ENCODE data around the gene CREBZF.
A peak's percentile ranks its signal among the peaks of the same experiment; 100 is the strongest.

CREBZF gene

DNA sequence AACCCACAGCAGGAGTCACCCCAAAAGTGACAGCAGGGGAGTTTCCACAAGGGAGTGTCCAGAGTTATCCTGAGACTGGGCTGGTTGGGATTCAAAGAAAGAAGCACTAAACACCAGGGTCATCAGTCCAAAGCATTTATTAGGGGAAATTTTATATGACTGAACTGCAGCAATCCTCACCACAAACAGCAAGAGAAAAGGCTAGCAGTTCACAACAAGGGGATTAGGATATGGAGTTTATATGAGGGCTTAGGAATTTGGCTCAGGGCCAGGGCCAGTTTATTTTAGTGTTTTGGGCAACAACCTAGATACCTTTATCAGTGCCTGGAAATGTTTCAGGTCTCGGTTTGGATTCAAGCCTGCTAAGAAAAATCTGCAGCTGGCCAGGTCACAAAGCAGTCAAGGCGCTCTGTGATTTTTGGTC lies 21.7 kb downstream of the CREBZF start:
- TF ChIP-seq TAF1 (IDR thresholded peaks at IDR 0.05; ENCODE audit: borderline replicate concordance, insufficient read depth, low read length), result no peak
- TF ChIP-seq, protein P1, sequence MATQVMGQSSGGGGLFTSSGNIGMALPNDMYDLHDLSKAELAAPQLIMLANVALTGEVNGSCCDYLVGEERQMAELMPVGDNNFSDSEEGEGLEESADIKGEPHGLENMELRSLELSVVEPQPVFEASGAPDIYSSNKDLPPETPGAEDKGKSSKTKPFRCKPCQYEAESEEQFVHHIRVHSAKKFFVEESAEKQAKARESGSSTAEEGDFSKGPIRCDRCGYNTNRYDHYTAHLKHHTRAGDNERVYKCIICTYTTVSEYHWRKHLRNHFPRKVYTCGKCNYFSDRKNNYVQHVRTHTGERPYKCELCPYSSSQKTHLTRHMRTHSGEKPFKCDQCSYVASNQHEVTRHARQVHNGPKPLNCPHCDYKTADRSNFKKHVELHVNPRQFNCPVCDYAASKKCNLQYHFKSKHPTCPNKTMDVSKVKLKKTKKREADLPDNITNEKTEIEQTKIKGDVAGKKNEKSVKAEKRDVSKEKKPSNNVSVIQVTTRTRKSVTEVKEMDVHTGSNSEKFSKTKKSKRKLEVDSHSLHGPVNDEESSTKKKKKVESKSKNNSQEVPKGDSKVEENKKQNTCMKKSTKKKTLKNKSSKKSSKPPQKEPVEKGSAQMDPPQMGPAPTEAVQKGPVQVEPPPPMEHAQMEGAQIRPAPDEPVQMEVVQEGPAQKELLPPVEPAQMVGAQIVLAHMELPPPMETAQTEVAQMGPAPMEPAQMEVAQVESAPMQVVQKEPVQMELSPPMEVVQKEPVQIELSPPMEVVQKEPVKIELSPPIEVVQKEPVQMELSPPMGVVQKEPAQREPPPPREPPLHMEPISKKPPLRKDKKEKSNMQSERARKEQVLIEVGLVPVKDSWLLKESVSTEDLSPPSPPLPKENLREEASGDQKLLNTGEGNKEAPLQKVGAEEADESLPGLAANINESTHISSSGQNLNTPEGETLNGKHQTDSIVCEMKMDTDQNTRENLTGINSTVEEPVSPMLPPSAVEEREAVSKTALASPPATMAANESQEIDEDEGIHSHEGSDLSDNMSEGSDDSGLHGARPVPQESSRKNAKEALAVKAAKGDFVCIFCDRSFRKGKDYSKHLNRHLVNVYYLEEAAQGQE (IDR thresholded peaks at IDR 0.05; ENCODE audit: insufficient read depth in 1 of 2, low read depth in 2 of 2, low read length in 2 of 2), result no peak
- no peak for TF ChIP-seq FOXP2 (optimal IDR thresholded peaks at IDR 0.05; ENCODE audit: borderline replicate concordance, extremely low read depth, extremely low read length, insufficient read depth)
- TF ChIP-seq SIN3A (IDR thresholded peaks at IDR 0.05; ENCODE audit: borderline replicate concordance, insufficient read depth, low read length), result no peak
- TF ChIP-seq POLR2AphosphoS5 (IDR thresholded peaks at IDR 0.05; ENCODE audit: low read depth, low read length), result no peak

DNA sequence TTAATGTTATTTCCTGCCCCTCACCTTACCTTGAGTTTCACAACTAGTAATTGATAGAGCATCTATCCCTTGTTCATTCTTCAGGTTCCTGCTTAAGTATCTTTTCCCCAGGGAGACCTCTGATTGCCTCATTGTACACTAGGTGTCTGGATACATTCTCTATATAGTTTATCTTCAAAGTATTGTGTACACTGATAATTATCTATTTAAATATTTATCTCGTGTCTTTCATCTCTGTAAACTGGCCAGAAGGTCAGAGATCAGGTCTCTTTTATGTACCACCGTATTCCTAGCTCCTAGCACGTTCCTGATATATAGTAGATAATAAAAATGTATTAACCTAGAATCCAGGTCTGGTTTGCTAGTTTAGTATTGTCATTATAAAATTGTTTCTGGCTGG lies 30.2 kb downstream of the CREBZF start:
- TF ChIP-seq POLR2AphosphoS5 (IDR thresholded peaks at IDR 0.05; ENCODE audit: low read depth, low read length) (no peak), SIN3A (IDR thresholded peaks at IDR 0.05; ENCODE audit: borderline replicate concordance, insufficient read depth, low read length) (no peak), FOXP2 (optimal IDR thresholded peaks at IDR 0.05; ENCODE audit: borderline replicate concordance, extremely low read depth, extremely low read length, insufficient read depth) (no peak), TAF1 (IDR thresholded peaks at IDR 0.05; ENCODE audit: borderline replicate concordance, insufficient read depth, low read length) (no peak)
- TF ChIP-seq, protein P1 (IDR thresholded peaks at IDR 0.05; ENCODE audit: insufficient read depth in 1 of 2, low read depth in 2 of 2, low read length in 2 of 2), result no peak

DNA sequence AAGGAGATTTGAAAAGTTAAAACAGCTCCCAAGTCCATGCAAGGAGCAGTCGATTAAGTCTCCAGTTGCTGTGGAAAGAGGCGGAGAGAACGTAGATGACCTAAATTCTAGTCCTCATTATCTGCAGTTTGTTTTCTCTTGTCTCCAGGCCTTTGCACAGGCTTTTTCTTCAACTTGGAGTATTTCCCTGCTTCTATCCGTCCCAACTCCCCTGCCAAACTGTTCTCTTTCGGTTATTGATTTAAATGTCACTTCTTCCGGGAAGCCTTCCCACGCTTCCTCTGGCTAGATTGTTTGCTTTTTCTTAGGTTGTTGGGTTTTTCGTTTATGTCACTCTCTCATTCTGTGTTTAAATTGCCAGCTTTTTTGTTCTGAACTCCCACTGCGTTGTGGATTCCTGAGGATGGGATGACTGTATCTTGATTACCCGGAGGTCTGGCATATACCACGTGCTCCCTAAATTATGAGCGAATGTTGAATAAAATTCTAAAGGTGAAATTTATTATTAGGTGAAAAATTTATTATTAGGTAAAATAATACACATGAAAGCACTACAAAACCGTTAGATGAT lies 36.1 kb downstream of the CREBZF start:
- TF ChIP-seq, protein P1 (IDR thresholded peaks at IDR 0.05; ENCODE audit: insufficient read depth in 1 of 2, low read depth in 2 of 2, low read length in 2 of 2), result no peak
- no peak for TF ChIP-seq FOXP2 (optimal IDR thresholded peaks at IDR 0.05; ENCODE audit: borderline replicate concordance, extremely low read depth, extremely low read length, insufficient read depth)
- TF ChIP-seq POLR2AphosphoS5 (IDR thresholded peaks at IDR 0.05; ENCODE audit: low read depth, low read length), result no peak
- TF ChIP-seq SIN3A (IDR thresholded peaks at IDR 0.05; ENCODE audit: borderline replicate concordance, insufficient read depth, low read length), result no peak
- no peak for TF ChIP-seq TAF1 (IDR thresholded peaks at IDR 0.05; ENCODE audit: borderline replicate concordance, insufficient read depth, low read length)

DNA sequence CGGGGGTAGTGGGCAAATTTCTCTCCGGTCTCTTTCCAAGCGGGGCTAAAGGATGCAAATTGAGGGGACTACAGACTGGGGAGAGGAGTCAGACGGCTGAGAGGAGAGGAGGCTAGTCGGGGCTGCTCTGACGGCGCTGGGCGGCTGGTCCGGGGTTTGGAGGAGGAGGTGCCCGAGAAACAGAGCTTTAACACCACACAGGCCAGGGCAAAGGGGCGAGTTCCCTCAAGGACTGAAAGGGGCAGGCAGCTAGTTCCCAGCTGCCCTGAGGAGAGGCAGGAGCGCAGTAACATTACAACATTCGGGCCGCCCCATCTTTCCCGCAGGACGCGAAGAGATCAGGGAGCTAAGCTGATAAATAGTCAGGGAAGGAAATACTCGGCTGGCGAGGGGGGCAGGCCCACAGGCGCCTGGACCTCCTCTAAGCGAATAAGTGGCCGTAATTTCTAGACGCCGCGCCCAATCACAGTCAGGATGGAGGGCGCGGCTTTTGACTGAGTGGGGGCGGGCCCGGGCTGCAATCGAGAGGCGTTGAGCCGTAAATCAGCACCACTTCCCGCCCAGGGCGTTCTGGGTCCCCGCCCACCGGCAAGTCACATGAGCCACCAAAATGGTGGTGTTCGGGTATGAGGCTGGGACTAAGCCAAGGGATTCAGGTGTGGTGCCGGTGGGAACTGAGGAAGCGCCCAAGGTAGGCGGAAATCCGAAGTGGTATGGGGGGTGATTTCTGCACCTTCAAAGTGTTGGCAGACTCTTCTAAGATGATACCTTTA lies 36.7 kb downstream of the CREBZF start, which contains the start of gene TMEM126B:
Gene TMEM126B (plus strand): TSS at position 596 of the 773 bp plus-strand sequence. CDS start 15 bp downstream, at position 611.
- TF ChIP-seq SIN3A (IDR thresholded peaks at IDR 0.05; ENCODE audit: borderline replicate concordance, insufficient read depth, low read length) (peak; percentile 79; the same call in 1 of the 2 replicates), TAF1 (IDR thresholded peaks at IDR 0.05; ENCODE audit: borderline replicate concordance, insufficient read depth, low read length) (peak; percentile 91; the same call in 1 of the 2 replicates), FOXP2 (optimal IDR thresholded peaks at IDR 0.05; ENCODE audit: borderline replicate concordance, extremely low read depth, extremely low read length, insufficient read depth) (peak; percentile 34), POLR2AphosphoS5 (IDR thresholded peaks at IDR 0.05; ENCODE audit: low read depth, low read length) (peak; percentile 97)
- TF ChIP-seq, protein P1 (IDR thresholded peaks at IDR 0.05; ENCODE audit: insufficient read depth in 1 of 2, low read depth in 2 of 2, low read length in 2 of 2), result no peak; a peak in 1 of 4 replicates
